ENCODE results near the gene CASZ1.

- no peak for TF ChIP-seq CTCF (IDR thresholded peaks at IDR 0.05; ENCODE audit: insufficient read depth, low read length, poor library complexity, severe bottlenecking)
- TF ChIP-seq EZH2phosphoT487 (conservative IDR thresholded peaks at IDR 0.05; ENCODE audit: low read length): no peak
These were observed 160.5 kb downstream of the CASZ1 start for GRCh38 chr1:10635992-10636391.
